Stimulated activated CD4-positive, alpha-beta T cell treated with anti-CD3 and anti-CD28 coated beads, Interleukin-15, amount 100 ng/mL, for 24 hours (primary cell): ENCODE measurements around the gene ANK2.

Experiments used
- DNase-seq: peaks from one replicate; pipeline ENCODE4 v3.0.0-alpha.2; 2020

ANK2 gene

DNA sequence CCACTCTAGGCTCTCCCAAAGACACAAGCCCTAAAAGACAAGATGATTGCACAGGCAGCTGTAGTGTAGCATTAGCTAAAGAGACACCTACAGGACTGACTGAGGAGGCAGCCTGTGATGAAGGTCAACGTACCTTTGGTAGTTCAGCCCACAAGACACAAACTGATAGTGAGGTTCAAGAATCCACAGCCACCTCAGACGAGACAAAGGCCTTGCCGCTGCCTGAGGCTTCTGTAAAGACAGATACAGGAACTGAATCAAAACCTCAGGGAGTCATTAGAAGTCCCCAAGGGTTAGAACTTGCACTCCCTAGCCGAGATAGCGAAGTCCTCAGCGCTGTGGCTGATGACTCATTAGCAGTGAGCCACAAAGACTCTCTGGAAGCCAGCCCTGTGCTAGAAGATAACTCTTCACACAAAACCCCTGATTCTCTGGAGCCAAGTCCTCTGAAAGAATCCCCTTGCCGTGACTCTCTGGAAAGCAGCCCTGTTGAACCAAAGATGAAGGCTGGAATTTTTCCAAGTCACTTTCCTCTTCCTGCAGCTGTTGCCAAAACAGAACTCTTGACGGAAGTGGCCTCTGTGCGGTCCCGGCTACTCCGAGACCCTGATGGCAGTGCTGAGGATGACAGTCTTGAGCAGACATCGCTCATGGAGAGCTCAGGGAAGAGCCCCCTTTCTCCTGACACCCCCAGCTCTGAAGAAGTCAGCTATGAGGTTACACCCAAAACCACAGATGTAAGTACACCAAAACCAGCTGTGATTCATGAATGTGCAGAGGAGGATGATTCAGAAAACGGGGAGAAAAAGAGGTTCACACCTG lies 306.3 kb downstream of the ANK2 start:
- peak; percentile 82 for DNase-seq

DNA sequence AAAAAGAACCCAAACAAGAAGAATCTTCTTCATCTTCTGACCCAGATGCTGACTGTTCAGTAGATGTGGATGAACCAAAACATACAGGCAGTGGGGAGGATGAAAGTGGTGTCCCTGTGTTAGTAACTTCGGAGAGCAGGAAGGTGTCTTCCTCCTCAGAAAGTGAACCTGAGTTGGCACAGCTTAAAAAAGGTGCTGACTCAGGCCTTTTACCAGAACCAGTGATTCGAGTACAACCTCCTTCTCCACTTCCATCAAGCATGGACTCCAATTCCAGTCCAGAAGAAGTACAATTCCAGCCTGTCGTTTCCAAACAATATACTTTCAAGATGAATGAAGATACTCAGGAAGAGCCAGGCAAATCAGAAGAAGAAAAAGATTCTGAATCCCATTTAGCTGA lies 307.0 kb downstream of the ANK2 start:
- DNase-seq: no peak

DNA sequence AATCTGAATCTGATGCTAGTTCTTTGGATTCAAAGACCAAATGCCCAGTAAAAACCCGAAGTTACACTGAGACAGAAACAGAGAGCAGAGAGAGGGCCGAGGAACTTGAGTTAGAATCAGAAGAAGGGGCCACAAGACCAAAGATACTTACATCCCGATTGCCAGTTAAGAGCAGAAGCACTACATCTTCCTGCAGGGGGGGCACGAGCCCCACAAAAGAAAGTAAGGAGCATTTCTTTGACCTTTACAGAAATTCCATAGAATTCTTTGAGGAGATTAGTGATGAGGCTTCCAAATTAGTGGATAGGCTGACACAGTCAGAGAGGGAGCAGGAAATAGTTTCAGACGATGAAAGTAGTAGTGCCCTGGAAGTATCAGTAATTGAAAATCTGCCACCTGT lies 309.3 kb downstream of the ANK2 start:
- DNase-seq: no peak

DNA sequence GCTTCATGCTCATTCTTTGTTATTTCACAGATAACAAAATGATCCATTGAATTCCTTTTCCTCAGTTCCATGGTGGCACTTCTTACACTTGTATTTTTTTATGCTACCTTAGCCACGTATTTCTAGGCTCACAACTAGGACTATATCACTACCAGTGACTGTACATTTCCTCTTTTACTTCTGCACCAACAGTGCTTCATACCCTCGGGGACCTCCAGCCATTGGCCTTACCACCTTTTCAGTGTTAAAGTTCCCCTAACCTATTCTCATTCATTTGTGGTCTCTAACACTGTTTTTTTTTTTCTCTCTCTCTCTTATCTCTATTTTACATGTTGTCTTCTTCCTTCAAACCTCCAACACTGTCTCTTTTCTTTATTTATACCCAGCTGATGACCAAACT lies 315.9 kb downstream of the ANK2 start:
- DNase-seq: no peak

DNA sequence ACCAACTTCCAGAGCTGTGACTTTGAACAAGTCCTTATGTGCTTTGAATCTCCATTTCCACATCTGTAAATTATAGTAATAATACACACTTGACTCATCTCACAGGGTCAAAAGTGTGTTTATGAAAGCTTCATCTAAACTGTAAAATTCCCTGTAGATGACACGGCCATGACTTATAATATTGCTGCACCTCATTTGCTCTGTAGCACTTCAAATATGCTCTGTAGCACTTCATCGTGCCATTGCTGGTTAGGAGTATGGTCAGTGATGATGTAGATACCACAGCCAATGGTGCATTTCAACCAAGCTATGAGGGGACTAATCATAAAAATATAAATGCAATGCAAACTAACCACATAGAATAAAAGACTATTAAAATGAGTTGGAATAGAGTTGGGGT lies 318.6 kb downstream of the ANK2 start:
- no peak for DNase-seq

DNA sequence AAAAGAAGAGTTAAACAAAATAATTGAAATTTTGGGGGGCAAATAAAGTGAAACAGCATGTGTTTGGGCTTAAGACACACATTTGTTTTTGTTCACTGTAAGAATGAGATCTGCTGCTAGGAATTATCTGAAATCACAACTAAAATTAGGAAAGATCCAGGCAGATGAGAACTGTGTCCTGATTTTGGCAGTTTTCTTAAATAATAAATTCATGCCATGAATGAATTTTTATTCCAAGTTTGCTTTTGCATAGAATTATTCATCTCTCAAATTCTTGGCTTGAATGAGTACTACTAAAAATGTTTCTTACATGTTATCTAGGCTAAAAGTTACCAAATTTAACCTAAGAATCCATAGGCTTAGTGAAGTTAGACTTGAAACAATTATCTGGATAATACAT lies 321.7 kb downstream of the ANK2 start:
- no peak for DNase-seq

DNA sequence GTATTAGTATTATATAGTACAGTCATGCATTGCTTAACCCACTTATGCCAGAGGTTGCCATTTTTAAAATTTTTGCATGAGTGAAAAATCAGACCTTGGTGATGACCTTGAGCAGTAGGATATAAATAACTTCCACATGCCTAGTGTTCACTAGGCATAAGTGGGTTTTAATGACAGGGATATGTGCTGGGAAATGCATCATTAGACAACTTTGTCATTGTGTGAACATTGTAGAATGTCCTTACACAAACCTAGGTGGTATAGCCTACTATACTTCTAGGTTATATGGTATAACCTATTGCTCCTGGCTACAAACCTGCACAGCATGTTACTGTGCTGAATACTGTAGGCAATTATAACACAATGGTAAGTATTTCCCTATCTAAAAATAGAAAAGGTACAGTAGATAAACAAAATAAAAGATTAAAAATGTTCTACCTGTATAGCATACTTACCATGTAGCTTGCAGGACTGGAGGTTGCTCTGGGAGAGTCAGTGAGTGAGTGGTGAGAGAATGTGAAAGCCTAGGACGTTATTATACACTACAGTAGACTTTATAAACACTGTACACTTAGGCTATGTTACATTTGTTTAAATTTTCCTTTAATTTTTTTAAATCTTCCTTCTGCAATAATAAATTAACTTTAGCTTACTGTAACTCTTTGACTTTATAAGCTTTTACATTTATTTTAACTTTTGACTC lies 326.7 kb downstream of the ANK2 start:
- DNase-seq: no peak

DNA sequence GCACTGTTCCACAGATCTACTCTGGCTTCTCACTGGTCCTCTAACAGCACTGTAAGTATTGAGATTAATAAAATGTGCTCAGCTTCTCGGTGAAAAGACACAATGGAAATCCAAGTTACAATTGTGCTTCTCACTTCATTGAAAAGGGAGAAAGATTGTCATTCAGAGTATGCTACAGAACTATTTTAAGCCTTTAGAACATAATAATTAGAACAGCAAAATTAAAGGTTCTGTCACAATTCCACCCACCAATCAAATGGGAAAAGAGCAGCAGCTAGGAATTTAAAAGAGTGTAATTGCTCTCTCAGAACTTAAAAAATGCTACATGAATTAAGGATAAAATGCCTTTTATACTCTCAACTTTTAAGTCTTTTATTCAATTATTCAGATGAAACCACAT lies 329.4 kb downstream of the ANK2 start:
- DNase-seq: no peak

DNA sequence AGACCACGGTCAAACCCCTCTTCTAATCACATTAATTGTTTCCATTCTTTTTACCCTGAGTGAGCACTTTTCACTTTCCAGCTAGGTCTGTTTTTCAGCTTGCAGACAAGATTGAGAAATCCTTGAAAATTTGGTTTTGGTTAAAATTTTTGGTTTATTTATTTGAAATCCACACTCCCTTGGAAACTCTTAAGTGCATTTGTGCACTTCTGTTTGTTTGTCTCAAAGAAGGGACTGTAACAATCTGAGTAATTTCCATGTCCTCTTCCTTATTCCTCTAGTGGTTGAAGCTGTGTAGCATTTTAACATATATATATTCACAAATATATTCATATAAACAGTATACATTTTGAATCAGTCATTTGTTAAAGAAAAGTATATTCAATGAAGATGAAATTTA lies 333.3 kb downstream of the ANK2 start:
- DNase-seq: no peak

DNA sequence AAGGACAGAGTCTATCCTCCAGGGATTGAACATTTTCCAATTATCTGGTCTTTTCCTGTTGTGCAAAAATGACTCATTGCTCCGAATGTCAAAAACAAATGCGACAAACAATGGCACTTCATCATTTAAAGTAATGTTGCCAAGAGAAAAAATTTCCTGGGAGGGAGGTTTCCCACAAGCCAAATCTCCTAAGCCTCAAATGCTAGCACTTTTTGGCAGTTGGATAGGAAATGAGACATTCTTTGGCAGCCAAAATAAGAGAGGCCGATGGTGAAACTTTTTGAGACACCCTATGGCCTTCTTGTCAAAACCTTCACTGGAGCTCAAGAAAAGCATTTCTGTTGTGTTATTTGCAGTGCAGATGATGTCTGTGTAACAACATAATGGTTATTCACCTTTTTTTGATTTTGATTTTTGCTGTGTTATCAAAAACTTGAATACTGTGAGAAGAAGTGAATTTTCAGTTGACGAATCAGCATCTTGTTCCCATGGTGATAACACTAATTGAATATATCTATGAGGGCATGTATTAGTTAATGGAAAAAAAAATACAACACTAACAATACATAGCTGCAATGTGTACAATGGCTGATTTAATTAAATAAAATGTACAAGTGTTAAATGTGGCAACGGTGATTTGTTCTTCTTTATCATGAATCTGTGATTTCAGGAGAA lies 333.8 kb downstream of the ANK2 start:
- no peak for DNase-seq

DNA sequence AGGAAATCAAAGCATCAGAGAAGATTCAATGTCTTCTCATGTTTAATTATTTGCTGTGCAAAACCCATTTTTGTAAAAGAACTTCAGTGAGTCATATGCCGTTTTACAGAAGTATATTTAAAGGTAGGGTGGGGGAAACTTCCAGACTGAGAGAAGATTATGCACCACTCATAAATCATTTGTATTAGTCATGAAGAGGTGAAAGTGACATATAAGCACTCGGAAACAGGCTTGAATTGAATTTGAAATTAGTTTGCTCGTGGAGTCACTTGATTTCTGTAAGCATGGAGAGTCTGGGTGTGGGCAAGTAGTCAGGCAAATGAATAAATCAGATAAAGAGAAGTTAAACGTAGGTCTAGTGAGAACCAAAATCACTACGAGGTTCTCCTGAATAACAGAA lies 335.1 kb downstream of the ANK2 start:
- no peak for DNase-seq

DNA sequence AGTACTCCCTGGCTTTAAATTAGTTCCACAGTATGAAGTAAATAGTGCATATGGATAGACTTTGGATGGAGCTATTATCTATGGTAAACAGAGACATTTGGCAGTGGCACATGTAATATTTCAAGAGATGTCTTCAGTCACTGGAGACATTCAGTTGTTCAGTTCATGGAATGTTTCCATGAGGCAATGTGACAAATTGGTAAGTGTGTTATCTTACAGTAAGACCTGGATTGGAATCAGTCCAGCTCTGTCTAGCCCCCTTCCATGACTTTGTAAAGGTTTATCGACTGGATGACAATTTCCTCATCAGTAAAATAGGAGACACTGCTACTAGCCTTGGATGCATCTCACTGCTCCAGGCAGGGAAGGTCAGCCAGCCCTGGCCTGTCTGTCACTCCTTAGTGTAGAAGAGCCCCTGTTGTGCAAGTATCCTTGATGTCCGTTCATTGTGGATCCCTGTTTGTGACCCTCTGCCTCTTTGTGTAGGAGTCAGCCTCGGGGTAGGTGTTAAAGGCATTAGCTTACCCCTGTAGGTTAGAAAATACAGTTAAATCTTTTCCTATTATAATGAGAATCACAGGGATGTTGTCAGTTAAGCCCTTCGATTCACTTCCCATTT lies 335.9 kb downstream of the ANK2 start:
- no peak for DNase-seq

DNA sequence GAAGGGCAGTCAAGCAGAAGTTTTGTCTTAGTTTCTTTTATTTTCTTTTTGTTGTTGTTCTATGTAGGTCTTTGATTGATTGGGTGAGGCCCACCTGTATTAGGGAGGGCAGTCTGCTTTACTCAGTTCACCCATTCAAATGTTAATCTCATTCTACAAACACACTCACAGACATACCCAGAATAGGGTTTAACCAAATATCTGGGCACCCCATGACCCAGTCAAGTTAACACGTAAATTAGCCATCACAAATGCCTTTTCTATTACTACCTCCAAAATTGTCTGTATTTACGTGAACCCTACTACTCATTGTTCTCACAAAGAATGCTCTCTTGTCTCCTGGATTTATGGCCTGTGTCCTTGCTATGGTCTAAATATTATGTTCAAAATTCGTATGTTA lies 339.7 kb downstream of the ANK2 start:
- DNase-seq: no peak

DNA sequence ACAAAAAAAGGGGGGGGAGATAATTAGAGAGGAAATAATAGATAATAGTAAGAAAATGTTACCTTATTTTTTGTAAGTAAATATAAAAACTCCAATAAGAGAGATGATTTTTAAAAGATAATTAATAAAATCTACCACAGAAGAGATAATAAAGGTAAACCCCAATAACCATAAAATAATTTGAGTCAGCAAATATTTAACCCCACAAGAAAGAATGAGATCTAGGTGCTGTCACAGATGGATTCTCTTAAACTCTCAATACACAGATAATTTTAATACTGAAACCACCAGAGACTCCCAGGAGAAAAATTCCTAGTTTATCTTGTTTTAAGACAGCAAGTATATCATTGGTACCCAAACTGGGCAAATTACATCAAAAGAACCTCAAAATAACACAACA lies 341.4 kb downstream of the ANK2 start:
- DNase-seq: no peak

DNA sequence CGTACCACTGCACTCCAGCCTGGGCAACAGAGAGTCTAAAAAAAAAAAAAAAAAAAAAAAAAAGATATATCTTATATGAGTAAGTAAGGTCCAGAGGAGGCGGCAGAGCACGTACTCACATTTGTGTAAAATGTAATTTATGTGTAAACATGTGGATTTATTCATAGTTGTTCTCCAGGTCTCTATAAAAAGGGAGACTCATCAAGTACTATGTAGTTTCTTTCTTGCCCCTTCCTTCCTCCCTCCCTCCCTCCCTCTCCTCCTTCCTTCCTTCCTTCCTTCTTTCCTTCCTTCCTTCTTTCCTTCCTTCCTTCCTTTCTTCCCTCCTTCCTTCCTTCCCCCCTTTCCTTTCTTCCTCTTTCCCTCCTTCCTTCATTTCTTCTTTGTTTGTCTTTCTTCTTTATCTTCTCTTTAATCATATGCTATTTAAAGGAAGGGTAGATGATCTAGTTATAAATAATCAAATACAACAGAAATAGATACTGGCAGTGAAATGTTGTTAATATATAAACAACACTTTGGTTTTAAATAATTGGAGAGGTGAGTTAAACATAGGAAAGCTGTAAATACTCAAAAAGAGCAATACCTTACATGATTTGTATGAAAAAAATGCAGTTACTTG lies 344.8 kb downstream of the ANK2 start:
- no peak for DNase-seq

DNA sequence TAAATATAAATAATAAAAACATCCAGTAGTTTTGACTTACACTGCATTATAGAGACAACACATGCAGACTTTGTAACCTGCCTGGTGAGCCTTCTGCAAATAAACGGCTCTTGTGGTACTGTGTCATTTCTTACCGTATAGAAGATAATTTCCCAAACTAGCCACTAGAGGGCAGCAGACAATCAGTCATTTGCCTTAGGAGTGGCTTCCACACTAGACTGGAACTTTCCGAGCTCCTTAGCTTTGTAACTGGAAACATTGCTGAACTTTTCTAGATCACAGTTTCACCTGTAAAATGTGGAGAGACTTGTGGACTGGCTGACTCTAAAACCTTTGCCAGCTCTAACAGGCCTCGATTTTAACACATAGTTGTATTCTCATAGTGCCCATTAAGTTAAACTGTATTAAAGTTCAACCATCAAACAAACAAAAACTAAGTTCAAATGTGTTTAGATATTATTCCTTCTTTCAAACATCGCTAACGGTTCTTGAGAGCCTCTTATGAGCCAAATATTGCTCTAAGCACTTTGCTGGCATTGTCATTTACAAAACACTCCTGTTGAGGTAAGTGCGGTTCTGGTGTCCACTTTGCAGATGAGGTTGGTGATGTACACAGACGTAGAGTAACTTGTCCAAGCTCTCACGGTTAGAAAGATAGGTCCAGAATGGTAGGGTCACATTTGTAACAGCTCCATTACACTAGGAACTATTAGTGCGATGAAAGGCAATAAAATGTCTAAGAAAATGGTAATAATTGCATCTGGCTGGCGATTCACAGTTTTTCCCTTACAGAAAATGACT lies 345.5 kb downstream of the ANK2 start:
- DNase-seq: peak; percentile 43

DNA sequence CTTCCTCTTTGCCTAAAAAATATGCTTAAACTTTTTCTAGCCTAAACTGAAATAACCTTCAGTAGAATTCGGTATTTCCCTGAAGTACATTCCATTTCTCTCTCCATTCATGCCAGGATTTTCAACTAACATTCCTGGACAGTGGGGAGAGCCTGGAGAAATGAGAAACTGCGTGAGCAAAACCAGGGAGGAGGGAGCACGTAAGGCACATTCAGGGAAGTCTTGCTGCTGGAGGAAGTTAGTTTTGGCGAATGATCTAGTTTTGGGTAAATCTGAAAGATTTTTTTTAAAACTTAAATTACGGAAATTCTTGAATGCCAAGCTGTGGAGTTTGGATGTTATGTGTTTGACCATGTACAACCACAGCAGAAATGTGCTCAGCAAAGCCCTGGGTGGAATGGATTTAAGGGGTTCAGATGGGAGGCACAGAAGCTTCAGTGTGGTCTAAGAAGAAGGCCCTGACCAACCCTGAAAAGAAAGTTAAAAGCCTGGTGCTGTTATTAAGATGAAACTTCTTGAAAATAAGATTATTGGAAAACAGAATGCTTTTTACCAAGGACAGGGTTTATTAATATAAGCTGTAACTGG lies 347.8 kb downstream of the ANK2 start:
- DNase-seq: no peak

DNA sequence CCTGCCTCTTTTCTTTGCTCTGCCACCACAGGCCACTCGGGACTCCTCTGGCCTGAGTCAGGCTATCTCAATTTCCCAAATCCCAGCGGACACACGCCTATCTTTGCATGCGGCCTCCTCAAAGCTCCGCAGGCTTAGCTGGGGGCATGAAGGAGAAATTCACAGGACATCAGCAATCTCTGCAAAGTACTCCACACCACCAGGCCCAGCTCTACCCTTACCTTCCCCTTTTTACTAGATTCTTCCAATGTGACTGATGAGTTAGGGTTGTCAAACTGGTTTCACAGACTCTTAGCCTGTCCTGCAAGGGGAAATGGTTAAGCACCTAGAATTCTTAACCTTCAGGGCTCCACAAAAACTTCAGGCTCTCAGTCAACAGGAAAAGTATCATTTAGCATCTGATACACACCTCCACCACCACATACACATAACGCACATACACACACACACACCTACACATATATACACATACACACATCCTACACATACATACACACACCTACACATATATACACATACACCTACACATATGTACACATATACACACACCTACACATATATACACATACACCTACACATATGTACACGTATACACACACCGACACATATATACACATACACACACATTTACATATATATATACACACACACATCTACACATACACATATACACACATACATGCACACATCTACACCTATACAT lies 349.1 kb downstream of the ANK2 start:
- DNase-seq: no peak

DNA sequence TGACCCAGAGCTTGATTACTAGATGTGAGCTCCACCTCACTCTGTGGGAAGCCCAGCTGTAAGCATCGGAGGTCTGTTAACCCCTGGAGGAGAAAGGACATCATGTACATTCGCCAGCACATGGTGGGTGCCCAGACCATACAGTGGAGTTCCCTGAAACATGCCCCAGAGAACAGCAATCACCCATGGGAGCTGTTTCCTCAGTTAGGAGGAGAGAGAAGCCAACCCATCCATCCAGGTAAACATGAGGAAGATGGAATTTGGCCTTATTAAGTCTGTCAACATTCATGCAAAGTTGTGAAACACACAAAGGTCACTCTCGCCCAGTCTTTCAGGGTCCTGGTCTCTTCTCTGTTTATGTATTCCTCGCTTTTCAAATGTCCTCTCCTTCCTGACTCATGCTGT lies 354.7 kb downstream of the ANK2 start:
- no peak for DNase-seq

DNA sequence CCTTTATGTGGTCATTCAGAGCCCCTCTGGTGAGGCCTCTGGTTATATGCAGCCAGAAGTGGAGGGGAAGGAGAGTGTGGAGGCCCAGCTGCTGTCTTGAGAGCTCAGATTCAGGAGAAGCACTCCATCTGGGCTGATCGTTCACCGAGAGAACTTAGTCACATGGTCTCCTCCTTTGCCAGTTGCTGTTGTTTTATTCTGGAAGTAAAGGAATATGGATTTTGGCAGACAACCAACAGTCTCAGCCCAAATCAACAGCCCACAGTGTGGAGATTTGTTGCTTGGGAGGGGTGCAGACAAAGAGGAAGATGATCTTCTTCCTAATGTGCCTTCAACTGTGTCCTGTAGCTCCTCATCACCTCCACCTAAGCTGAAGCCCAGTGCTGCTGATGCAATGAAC lies 355.4 kb downstream of the ANK2 start:
- DNase-seq: no peak
